ENCODE measurements around the gene DNASE1L1. TPM values are rescaled to one million over a fixed set of nuclear protein-coding genes. Genes with fewer than 3 reads are reported as not detected.

Gene DNASE1L1
- total RNA-seq, 2 donors from 2014 or later = 23.4 to 26.8 TPM

DNA sequence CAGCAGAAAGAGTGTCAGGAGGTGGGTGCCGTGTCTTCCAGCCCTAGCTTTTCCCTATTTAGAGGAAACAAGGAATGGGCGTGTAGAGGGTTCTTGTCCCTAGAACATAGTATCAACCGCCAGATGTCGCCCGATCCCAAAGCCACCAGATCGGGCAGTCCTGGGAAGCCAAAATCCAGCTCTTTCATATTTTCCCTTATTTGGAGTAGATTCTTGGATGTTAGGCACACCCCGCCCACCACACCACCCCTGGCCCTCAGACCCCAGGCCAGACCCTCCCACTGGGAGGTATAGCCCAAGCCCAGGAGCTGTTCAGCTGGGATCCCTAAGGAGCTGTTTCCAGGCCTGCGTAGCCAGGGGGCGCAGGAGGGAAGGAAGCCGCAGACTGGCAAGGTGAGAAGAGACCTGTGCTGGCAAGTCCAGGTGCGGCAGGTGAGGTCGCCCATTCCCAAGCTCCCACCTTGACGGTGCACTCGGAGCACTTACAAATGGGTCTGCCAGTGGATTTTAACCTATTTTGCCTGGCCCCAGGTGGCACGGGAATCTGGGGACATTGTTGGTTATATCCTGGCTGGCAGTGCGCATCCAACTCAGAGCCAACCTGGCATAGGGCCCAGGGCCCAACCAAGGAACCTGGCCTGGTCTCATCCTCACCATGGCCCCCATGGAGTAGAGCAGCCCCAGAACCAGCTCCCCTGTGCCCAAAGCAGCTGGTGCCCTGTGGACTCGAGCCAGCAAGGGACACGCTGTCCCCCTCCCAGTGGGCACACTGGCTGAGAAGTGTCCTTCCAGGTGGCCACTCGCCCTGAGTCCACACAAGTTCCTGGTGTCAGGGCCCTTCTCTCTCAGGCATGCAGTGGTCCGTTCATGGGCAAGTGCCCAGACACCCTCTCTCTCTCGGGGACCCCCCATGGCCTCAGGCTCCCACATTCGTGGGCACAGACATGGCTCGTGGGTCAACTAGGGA lies 35.4 kb downstream of the DNASE1L1 start:
- DNase-seq (peak; percentile 67 to 70), ATAC-seq (peak; percentile 56)
- intact Hi-C loops (cut with DNase I, micrococcal nuclease) = no loop called here

- ATAC-seq = no peak
- no peak for DNase-seq
- intact Hi-C loops (cut with DNase I, micrococcal nuclease) = no loop called here
Measured at GRCh38 chrX:154372612-154373022, 36.4 kb downstream of the DNASE1L1 start.

DNA sequence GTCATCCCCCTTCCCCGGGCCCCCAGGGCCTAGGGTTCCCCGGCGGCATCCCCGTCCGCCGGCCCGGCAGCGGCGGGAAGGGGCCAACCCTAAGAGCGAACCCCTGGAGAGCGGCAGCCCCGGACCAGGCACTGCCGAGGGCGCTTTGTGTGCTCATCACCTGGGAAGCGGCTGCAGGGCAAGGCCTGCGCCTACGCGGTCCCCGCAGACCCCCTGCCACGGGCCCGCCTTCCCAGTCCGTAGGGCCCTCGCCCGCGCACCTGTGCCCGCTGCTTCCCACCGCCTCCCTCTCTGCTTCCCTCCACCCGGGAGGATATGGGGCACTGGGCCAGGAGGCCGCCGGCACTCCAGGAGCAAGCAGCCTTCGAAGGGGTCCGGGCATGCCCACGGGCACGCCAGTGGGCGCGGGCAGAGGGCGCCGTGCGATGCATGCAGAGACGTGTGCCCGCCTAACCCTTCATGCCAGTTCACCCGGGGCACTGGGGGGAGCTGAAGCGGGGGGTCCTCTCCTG lies 37.2 kb downstream of the DNASE1L1 start:
- intact Hi-C loops (cut with DNase I, micrococcal nuclease) = no loop called here
- DNase-seq (no peak), ATAC-seq (no peak)

DNA sequence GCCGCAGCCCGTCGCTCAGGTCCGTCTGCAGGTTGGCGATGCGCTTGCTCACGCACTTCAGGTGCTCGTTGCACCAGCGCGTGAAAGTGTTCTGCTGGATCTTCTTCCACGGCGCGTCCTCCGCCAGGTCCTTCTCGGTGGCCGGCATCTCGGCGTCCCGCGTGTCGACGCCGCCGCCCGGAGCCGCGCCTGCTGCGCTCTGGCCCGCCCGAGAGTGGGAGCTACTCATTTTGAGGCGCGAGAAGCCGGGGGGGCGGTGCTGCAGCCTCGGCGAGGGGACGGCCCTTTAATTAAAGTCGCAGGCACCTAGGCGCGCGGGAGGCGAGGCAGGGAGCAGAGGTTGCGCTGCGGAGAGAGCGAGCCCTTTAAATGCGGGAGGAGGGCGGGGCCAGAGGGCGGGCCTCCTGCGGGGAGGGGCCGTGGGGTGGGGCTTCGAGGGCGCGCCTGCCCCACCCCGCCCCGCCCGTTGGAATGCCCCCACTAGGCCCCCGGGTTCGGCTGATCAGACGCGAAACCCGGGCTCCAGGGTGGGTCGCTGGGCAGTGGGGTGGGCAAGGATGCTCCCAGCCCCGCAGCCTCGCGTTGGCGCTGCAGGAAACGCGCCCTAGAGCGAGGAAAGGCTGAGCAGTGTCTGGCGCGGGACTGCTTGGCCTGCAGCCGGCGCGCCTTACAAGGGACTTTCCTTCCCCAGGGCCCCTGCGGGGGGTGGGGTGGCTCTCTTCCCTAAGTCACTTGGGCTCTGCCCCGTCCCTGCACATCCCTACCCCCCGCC lies 37.9 kb downstream of the DNASE1L1 start:
- ATAC-seq (peak; percentile 77), DNase-seq (peak; percentile 90)
- intact Hi-C loops (cut with DNase I, micrococcal nuclease) = no loop called here

DNA sequence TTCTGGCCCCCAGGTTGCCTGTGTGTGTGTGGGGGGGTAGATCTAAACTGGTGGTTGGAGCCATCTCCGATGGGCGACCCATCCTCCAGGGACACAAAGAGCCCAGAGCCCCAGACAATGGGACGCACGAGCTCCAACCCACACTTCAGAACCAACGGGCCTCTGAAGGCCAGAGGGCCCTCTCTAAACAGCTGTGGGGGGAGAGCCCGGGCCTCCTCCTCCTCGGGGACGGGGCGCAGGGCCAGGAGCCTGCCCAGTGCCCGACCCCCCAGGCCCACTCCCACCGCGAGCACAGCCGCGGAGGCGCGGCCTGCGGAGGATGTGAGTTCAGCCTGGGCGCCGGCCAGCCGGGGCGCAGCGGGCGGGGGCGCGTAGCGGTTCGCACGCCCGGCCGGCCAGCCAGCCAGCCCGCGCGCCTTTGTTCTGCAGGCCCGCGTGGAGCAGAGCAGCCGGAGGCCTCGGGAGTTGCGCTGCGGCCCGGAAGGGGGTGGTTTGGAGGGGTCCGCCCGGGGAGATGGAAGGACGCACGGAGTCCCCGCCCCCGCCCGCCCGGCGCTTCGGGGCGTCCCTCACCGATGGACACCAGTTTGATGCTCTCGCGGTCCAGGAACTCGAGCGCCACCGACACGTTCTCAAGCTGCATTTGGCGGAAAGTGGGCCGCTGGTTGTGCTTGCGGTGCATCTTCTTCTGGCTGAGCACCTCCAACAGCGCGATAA lies 38.6 kb downstream of the DNASE1L1 start:
- no peak for DNase-seq
- ATAC-seq = no peak
- intact Hi-C loops (cut with DNase I, micrococcal nuclease) = no loop called here

DNA sequence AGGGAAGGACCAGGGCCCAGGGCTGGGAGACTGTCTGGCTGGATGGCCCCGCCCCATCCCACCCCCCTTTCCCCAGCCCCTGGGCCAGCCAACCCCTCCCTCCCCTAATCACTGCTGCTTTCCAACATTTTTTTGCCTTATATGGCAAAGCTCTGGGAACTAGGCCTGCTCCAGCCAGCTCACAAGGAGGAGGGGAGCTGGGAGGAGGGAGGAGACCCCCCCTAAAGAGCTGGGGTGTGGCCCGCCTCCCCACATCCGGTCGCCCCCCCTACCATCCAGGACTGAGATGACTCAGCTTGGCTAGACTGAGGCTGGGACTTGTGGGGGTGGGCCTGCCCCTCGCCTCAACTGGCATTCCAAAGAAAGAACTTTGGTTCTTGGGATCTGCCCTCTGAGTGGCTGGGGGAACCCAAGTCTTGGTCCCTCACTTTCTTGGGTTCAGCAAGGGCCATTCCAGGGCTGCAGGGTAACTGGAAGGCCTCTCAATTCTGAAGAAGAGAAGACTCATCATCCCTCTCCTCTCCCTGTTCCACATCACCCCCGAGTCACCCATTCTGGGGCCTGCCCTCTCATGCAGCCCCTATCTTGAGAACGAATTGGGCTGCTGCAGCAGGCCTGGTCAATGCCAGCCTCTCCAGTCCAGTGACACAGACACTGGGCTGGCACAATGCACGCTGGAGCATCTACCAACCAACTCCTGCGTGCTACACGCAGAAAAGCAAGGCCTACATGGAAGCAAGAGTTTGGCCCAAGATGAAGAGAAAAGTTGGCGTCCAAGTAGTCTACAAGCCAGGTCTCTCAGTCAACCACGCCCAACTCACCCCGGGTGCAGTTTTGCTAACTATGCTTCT lies 39.4 kb downstream of the DNASE1L1 start:
- ATAC-seq (no peak), DNase-seq (peak; percentile 52 to 78)
- intact Hi-C loops (cut with DNase I, micrococcal nuclease) = no loop called here

- ATAC-seq = no peak
- intact Hi-C loops (cut with DNase I, micrococcal nuclease) = no loop called here
Measured at GRCh38 chrX:154368630-154369448, 40.2 kb downstream of the DNASE1L1 start.

GRCh38 chrX:154367474-154368308 lies 41.4 kb downstream of the DNASE1L1 start:
- no peak for ATAC-seq
- no peak for DNase-seq

More at GRCh38 chrX:154368630-154369448, 40.2 kb downstream of the DNASE1L1 start:
- DNase-seq = peak; percentile 70 to 74

DNA sequence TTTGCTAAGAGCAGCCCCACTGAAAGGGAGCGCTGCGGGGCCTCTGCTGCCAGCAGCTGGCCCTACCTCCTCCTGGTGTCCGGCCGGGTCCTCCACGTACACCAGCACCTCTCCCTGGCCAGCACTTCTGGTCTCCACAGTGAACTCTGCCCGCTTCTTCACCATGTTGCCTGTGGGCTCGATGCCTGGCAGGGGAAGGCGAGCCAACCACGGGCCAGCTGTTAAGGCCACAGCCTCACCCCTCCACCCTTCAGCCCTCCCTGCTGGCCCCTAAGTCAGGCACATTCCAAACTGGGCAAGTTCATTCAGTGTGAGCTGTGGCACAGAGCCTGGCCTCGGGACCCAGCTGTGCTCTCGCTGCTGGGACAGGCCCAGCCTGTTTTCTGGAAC lies 42.4 kb downstream of the DNASE1L1 start:
- DNase-seq = no peak
- ATAC-seq = no peak
- intact Hi-C loops (cut with DNase I, micrococcal nuclease) = no loop called here

More at GRCh38 chrX:154367474-154368308, 41.4 kb downstream of the DNASE1L1 start:
- intact Hi-C loops (cut with DNase I, micrococcal nuclease) = no loop called here

DNA sequence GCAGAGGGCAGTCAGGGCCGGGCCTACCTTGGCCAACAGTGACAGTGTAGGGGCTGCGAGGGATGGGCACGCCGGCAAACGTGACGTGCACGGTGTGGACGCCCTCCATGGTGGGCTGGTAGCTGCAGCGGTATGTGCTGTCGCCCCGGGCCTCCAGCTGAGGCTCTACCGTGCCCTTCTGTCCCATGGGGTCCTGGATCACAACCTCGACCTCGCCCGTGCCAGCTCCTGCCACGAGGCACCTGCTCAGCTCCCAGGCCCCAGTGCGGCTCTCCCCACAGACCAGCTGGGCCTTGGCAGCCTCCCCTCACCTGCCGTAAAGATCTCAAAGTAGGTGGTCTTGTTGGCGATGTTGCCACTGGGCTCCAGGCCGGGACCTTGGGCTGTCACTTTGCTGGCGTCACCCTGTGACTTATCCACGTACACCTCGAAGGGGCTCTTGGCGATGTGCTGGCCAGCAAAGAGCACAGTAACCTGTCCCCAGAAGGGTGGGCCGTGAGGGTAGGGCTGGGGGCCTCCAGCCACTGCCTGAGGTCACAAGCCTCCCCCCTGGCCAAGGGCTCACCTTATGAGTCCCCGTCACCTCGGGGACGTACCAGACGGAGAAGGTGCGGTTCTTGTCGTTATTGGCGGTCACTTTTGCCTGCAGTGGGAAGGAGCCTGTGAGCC lies 42.9 kb downstream of the DNASE1L1 start:
- ATAC-seq = no peak
- intact Hi-C loops (cut with DNase I, micrococcal nuclease) = no loop called here
- no peak for DNase-seq

- intact Hi-C loops (cut with DNase I, micrococcal nuclease) = no loop called here
- DNase-seq (no peak), ATAC-seq (no peak)
Measured at GRCh38 chrX:154365052-154365600, 43.9 kb downstream of the DNASE1L1 start.

DNA sequence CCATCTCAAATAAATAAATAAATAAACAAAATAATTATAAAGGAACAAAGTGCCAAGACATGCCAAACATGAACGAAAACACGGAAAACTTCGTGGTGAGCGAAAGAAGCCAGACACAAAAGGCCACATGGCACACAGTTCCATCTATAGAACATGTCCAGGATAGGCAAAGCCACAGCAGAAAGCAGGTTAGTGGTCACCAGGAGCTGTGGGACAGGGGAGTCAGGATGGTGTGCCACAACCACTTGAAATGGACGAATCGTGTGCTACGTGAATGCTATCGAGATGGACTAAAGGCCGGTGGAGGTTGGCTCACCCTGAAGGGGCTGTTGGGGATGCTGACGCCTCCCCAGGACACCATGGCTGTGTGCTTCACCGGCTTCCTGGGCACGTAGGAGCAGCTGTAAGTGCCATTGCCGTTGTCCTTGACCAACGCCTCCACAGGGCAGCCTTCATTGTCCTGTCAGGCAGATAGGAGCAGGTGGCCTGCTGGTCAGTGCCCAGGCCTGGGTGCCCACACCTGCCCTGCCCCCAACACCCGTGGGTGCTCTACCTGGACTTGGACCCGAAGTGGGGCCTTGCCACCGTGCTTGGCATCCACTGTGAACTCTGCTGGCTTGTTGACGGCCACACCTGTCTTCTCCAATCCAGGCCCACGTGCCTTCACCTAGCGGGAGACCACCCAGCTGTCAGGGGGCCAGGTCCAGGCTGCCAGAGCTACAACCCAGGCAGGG lies 45.2 kb downstream of the DNASE1L1 start:
- DNase-seq (no peak), ATAC-seq (no peak)
- intact Hi-C loops (cut with DNase I, micrococcal nuclease) = no loop called here

GRCh38 chrX:154362085-154362742 lies 46.8 kb downstream of the DNASE1L1 start:
- DNase-seq = no peak
- intact Hi-C loops (cut with DNase I, micrococcal nuclease) = no loop called here
- ATAC-seq = no peak

DNA sequence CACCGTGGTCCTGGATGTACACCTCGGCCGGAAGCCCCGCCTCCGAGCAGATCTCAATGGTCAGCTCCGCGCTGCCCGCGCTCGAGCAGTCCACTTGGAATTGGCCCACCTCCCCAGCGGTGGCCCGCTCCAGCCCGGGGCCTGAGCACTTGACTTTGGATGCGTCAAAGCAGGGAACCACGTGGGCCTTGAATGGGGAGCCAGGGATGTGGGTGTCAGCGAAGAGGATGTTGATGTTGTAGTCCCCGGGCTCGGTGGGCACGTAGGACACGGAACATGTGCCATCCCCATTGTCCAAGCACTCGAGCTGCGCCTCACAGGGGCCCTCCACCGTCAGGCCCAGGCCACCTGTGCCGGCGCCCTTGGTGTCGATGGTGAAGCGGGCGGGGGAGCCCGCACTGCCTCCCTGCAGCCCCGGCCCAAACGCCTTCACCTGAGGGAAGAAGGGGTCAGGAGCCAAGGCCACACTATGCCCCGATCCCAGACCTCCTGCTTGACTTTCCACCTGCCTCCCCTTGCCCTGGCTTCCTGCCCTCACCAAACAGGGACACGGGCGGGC lies 48.8 kb downstream of the DNASE1L1 start:
- intact Hi-C loops (cut with DNase I, micrococcal nuclease) = no loop called here
- ATAC-seq = no peak
- no peak for DNase-seq

All from left colon (tissue), 2 donors.